ENCODE data around the gene POLR3A.

- TF ChIP-seq, protein P1, sequence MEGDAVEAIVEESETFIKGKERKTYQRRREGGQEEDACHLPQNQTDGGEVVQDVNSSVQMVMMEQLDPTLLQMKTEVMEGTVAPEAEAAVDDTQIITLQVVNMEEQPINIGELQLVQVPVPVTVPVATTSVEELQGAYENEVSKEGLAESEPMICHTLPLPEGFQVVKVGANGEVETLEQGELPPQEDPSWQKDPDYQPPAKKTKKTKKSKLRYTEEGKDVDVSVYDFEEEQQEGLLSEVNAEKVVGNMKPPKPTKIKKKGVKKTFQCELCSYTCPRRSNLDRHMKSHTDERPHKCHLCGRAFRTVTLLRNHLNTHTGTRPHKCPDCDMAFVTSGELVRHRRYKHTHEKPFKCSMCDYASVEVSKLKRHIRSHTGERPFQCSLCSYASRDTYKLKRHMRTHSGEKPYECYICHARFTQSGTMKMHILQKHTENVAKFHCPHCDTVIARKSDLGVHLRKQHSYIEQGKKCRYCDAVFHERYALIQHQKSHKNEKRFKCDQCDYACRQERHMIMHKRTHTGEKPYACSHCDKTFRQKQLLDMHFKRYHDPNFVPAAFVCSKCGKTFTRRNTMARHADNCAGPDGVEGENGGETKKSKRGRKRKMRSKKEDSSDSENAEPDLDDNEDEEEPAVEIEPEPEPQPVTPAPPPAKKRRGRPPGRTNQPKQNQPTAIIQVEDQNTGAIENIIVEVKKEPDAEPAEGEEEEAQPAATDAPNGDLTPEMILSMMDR (IDR thresholded peaks at IDR 0.05; ENCODE audit: insufficient read depth, low read length, poor library complexity, severe bottlenecking) = no peak
- no peak for TF ChIP-seq EZH2phosphoT487 (conservative IDR thresholded peaks at IDR 0.05; ENCODE audit: low read length)
These were observed 66.8 kb downstream of the POLR3A start for GRCh38 chr10:77962350-77963146.

Data from SU-DHL-6 (cell line).